Calu3 (cell line): ENCODE measurements around the gene PYDC2. TPM values are rescaled to one million over a fixed set of nuclear protein-coding genes. Genes with fewer than 3 reads are reported as not detected.

ENCODE experiments used
- BruUV-seq: library from RNA; stranded (reverse); fragments of 400-500 nt; replicated peaks from 2 replicates; lab custom pipeline; 2021; lab: Mats Ljungman, UMichigan
- CTCF ChIA-PET: fragments of 300-600 bp; sonication (Branson Sonifier 250); formaldehyde crosslinking; loops from one replicate; lab custom pipeline; 2022; ENCODE audit warnings: antibody characterized with exemption; lab: Charles Lee
- DNase-seq: peaks from one replicate; pipeline ENCODE4 v3.0.0; 2022
- H3K27ac Mint-ChIP-seq: one replicate; pipeline ENCODE4 v1.8.0; 2022; ENCODE audit warnings: mixed read lengths; ENCODE audit not compliant: unreplicated experiment
- H3K27me3 Mint-ChIP-seq: one replicate; pipeline ENCODE4 v1.8.0; 2022; ENCODE audit warnings: mixed read lengths; ENCODE audit not compliant: unreplicated experiment
- H3K36me3 Mint-ChIP-seq: one replicate; pipeline ENCODE4 v1.8.0; 2022; ENCODE audit warnings: mild to moderate bottlenecking, moderate library complexity, mixed read lengths; ENCODE audit not compliant: insufficient read depth, unreplicated experiment
- H3K4me1 Mint-ChIP-seq: one replicate; pipeline ENCODE4 v1.8.0; 2022; ENCODE audit warnings: mild to moderate bottlenecking, low read depth, mixed read lengths; ENCODE audit not compliant: unreplicated experiment
- H3K4me3 Mint-ChIP-seq: one replicate; pipeline ENCODE4 v1.8.0; 2022; ENCODE audit warnings: mild to moderate bottlenecking, low read depth, moderate library complexity, mixed read lengths; ENCODE audit not compliant: unreplicated experiment
- H3K9me3 Mint-ChIP-seq: one replicate; pipeline ENCODE4 v1.8.0; 2022; ENCODE audit warnings: low read depth, mixed read lengths; ENCODE audit not compliant: unreplicated experiment
- CTCF ChIP-seq: fragments of 200-600 bp; IDR thresholded peaks from one replicate; pipeline ENCODE4 v1.8.0; 2022; ENCODE audit warnings: antibody characterized with exemption; ENCODE audit not compliant: unreplicated experiment
- intact Hi-C: fragments of 100-400 bp; cut with micrococcal nuclease; formaldehyde crosslinking; loops from one replicate; pipeline ENCODE4 v1.10.0; 2022; ENCODE audit not compliant: unreplicated experiment
- total RNA-seq: library from RNA; stranded (reverse); gene quantifications from 2 replicates; pipeline ENCODE4 v1.2.3, GENCODE V29; 2022

PYDC2 gene
- total RNA-seq, 1 experiment from 2014 or later = not detected

GRCh38 chr3:191425322-191425734 lies 35.6 kb upstream of the PYDC2 start:
- no TSS peak for BruUV-seq
- Mint-ChIP-seq H3K27ac (no peak overlapping the region), H3K4me3 (no peak overlapping the region), H3K9me3 (no peaks in the 10 kb centered on the region), H3K4me1 (peaks cover 12% of the 10 kb centered on the region), H3K27me3 (no peaks in the 10 kb centered on the region), H3K36me3 (no peaks in the 10 kb centered on the region)
- intact Hi-C loops = no loop called here
- no peak for TF ChIP-seq CTCF
- CTCF ChIA-PET = interaction anchor here (0.6 kb wide), 1 partner anchor 542 kb away, joined by 3 read pairs; no protein-coding TSS in a partner anchor
- no peak for DNase-seq

- CTCF ChIA-PET = no interaction called here
- TF ChIP-seq CTCF = no peak
- Mint-ChIP-seq H3K4me1 (peaks cover 22% of the 10 kb centered on the region), H3K27ac (no peak overlapping the region), H3K36me3 (no peaks in the 10 kb centered on the region), H3K4me3 (no peak overlapping the region), H3K9me3 (no peaks in the 10 kb centered on the region), H3K27me3 (no peaks in the 10 kb centered on the region)
- no TSS peak for BruUV-seq
- DNase-seq = no peak
- intact Hi-C loops = no loop called here
Observed at GRCh38 chr3:191426311-191426710, 34.7 kb upstream of the PYDC2 start.

- no TSS peak for BruUV-seq
- H3K27ac Mint-ChIP-seq = no peak overlapping the region
- no peaks in the 10 kb centered on the region for H3K27me3 Mint-ChIP-seq
- CTCF ChIA-PET = no interaction called here
- intact Hi-C loops = no loop called here
- H3K36me3 Mint-ChIP-seq = no peaks in the 10 kb centered on the region
- H3K9me3 Mint-ChIP-seq = no peaks in the 10 kb centered on the region
- no peak for DNase-seq
- no peak for TF ChIP-seq CTCF
- peaks cover 27% of the 10 kb centered on the region for H3K4me1 Mint-ChIP-seq
- H3K4me3 Mint-ChIP-seq = no peak overlapping the region
Observed at GRCh38 chr3:191428177-191428576, 32.8 kb upstream of the PYDC2 start.

- Mint-ChIP-seq H3K9me3 (no peaks in the 10 kb centered on the region), H3K27ac (peak overlapping the region; percentile 12), H3K36me3 (no peaks in the 10 kb centered on the region), H3K4me3 (peak overlapping the region; percentile 27), H3K4me1 (peaks cover 27% of the 10 kb centered on the region), H3K27me3 (no peaks in the 10 kb centered on the region)
- intact Hi-C loops = loop anchor here (2.0 to 5.0 kb wide), 2 partner anchors 47 to 527 kb away; no protein-coding TSS in a partner anchor
- CTCF ChIA-PET = no interaction called here
- no TSS peak for BruUV-seq
- DNase-seq = no peak
- no peak for TF ChIP-seq CTCF
Observed at GRCh38 chr3:191430103-191430502, 30.9 kb upstream of the PYDC2 start.
